BJ (cell line): ENCODE measurements around the gene NRIP2. TPM values are rescaled to one million over a fixed set of nuclear protein-coding genes. Genes with fewer than 3 reads are reported as not detected.

Experiments
- CTCF ChIA-PET: fragments of 350-600 bp; formaldehyde crosslinking; extraction: SDS; loops from one replicate; lab custom pipeline; 2021; ENCODE audit warnings: antibody characterized with exemption, inconsistent platforms; lab: Yijun Ruan, JAX
- POLR2A ChIA-PET: fragments of 300-600 bp; sonication (Branson Sonifier 250); formaldehyde crosslinking; extraction: SDS; loops from one replicate; lab custom pipeline; 2021; ENCODE audit warnings: antibody characterized with exemption; lab: Charles Lee
- DNase-seq: peaks from one replicate; pipeline ENCODE4 v3.0.0-alpha.2; 2011; ENCODE audit warnings: low read depth
- H3K27me3 ChIP-seq: 2 replicates; pipeline ENCODE4 v1.6.0; 2011; ENCODE audit warnings: low read length; ENCODE audit not compliant: control insufficient read depth, insufficient read depth
- H3K36me3 ChIP-seq: 2 replicates; pipeline ENCODE4 v1.5.1; 2011; ENCODE audit warnings: low read length; ENCODE audit not compliant: control insufficient read depth, insufficient read depth
- H3K4me3 ChIP-seq: 2 replicates; pipeline ENCODE4 v1.5.1; 2011; ENCODE audit warnings: low read depth, mild to moderate bottlenecking, control low read depth, low read length
- polyA plus RNA-seq: library from polyadenylated mRNA; depleted of rRNA; stranded (reverse); fragments of >200 nt; gene quantifications from 2 replicates; pipeline ENCODE4 v1.2.3, GENCODE V29; 2011
- TF ChIP-seq, protein P1 (sequence below): IDR thresholded peaks from 2 replicates; pipeline ENCODE4 v1.5.1; 2011; ENCODE audit warnings: low read depth, mild to moderate bottlenecking, control low read depth, inconsistent platforms, low read length, moderate library complexity; ENCODE audit not compliant: insufficient read depth

NRIP2 gene
- polyA plus RNA-seq, 1 experiment = not detected

DNA sequence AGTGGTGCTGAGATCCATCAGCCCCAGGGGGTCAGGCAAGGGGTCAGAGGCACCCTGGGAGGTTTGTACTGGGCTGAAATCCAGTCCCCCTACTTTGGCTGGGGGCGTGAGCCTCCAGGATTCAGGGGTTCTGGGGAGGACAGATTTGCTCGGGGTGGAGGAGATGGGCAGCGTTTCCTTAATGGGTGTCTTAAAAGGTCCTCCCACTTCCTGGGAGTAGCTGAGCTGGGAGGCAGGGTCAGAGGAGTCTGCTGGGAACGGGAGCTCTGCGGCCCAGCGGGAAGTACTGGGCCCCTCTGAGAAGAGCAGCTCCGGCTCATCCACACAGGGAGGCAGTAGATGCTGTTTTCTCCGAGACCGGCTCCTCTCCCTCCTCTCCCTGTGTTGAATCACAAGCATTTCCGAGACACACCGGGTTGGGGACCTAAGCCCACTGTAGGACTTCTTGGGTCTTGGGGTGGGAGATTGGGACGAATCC, 24.1 kb upstream of the NRIP2 start:
- CTCF ChIA-PET = interaction anchor here (1.3 to 1.5 kb wide), 2 partner anchors 175 to 183 kb away, joined by 3 to 4 read pairs; no protein-coding TSS in a partner anchor
- TF ChIP-seq, protein P1, sequence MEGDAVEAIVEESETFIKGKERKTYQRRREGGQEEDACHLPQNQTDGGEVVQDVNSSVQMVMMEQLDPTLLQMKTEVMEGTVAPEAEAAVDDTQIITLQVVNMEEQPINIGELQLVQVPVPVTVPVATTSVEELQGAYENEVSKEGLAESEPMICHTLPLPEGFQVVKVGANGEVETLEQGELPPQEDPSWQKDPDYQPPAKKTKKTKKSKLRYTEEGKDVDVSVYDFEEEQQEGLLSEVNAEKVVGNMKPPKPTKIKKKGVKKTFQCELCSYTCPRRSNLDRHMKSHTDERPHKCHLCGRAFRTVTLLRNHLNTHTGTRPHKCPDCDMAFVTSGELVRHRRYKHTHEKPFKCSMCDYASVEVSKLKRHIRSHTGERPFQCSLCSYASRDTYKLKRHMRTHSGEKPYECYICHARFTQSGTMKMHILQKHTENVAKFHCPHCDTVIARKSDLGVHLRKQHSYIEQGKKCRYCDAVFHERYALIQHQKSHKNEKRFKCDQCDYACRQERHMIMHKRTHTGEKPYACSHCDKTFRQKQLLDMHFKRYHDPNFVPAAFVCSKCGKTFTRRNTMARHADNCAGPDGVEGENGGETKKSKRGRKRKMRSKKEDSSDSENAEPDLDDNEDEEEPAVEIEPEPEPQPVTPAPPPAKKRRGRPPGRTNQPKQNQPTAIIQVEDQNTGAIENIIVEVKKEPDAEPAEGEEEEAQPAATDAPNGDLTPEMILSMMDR = no peak
- POLR2A ChIA-PET = no interaction called here
- Histone ChIP-seq H3K4me3 (no peak overlapping the region), H3K36me3 (peaks cover 6% of the 10 kb centered on the region; the same call in 1 of the 2 replicates), H3K27me3 (no peaks in the 10 kb centered on the region)
- DNase-seq = no peak

DNA sequence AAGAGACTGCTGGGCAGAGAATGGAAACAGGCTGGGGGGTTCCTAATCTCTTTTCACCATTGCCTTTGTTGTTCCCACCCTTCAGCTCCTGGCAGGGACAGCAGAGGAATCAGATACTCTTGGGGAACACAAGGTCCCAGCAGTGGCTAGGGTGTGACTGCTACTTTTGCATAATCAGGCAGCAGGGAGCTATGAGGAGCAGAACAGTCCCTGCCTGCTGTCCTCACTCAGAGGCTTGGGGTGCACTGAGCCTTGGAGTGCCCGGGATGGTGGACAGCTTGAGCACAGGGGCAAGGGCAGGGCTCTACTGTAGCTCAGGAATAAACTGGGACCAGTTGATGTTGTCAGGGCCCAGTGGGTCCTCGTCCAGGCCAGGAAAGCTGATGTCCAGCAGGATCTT, 23.5 kb upstream of the NRIP2 start:
- ChIA-PET CTCF (interaction anchor here (1.3 to 1.5 kb wide), 2 partner anchors 176 to 183 kb away, joined by 3 to 4 read pairs; no protein-coding TSS in a partner anchor), POLR2A (no interaction called here)
- H3K36me3 ChIP-seq = peaks cover 6% of the 10 kb centered on the region; the same call in 1 of the 2 replicates
- no peak for DNase-seq
- no peak overlapping the region for H3K4me3 ChIP-seq
- H3K27me3 ChIP-seq = no peaks in the 10 kb centered on the region
- TF ChIP-seq, protein P1 = no peak

DNA sequence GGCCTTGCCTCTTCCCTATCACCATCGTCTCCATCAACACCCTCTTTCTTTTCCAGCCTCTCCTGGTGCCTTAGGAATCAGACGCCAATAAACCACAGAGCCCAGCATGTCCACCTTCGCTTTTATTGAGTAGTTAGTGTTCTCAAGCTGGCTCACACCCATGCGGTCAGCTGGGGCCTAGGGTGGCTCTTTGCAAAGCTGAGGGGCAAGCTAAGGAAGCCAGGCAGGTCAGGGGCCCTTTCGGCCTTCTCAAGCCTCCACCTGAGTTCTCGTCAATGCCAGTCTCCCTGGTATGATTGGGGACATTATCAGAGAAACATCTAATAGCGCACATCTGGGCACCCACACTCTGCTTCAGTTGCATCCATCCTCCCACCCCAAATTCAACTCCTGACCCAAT, 22.7 kb upstream of the NRIP2 start:
- H3K36me3 ChIP-seq = peaks cover 6% of the 10 kb centered on the region; the same call in 1 of the 2 replicates
- TF ChIP-seq, protein P1 = no peak
- ChIA-PET CTCF (interaction anchor here (0.9 to 4.7 kb wide), 4 partner anchors 12 to 184 kb away, joined by 3 to 27 read pairs (median 4); no protein-coding TSS in a partner anchor), POLR2A (no interaction called here)
- no peak overlapping the region for H3K4me3 ChIP-seq
- H3K27me3 ChIP-seq = no peaks in the 10 kb centered on the region
- DNase-seq = no peak

DNA sequence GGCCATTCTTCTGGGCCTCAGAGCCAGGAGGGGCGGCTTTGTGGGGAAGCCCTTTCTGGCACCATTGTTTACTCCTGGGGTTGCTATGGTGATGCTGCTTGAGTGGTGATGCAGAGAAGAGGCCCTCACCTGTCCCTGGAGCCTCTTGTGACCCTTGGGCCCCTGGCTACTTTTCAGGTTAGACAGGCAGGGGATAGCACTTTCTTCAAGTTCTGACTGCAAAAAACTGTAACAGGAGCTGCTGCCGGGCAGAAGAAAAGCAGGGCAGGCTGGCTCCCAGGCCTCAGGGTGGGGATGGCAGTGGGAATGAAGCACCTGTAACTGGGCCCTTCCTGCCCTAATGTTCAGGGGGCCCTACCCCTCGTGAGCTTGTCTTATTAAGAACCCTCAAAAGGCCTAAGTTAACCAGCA, 22.2 kb upstream of the NRIP2 start, which contains the start of gene TEX52:
TSS of gene TEX52 (minus strand) at position 19 of the 411 bp plus-strand sequence. CDS start at position 6, 13 bp downstream.
- H3K27me3 ChIP-seq = no peaks in the 10 kb centered on the region
- CTCF ChIA-PET = interaction anchor here (0.9 to 4.7 kb wide), 4 partner anchors 9 to 177 kb away, joined by 3 to 27 read pairs (median 5); no protein-coding TSS in a partner anchor
- H3K4me3 ChIP-seq = no peak within 1 kb of the TSS
- POLR2A ChIA-PET = no interaction called here
- no peak for DNase-seq
- TF ChIP-seq, protein P1 = no peak
- peaks cover 6% of the 10 kb centered on the region; the same call in 1 of the 2 replicates for H3K36me3 ChIP-seq

DNA sequence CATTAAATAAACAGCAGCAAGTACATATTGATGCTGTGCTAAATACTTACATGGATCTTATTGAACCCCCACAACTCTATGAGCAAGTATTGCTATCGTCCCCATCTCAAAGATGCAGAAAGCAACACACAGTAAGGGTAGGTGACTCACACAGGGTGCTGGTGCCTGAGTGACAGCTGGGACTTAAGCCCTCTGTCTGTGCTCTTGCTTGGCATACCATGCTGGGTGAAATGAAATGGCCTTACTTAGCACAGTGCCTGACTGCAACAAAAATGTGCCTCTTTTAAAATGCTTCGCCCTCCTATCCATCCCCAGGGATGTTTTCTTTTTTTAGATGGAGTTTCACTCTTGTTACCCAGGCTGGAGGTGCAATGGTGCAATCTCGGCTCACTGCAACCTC, 21.2 kb upstream of the NRIP2 start:
- H3K36me3 ChIP-seq = peaks cover 6% of the 10 kb centered on the region; the same call in 1 of the 2 replicates
- no peak for DNase-seq
- H3K27me3 ChIP-seq = no peaks in the 10 kb centered on the region
- H3K4me3 ChIP-seq = no peak overlapping the region
- ChIA-PET CTCF (interaction anchor here (1.1 to 4.7 kb wide), 3 partner anchors 10 to 178 kb away, joined by 3 to 27 read pairs (median 6); no protein-coding TSS in a partner anchor), POLR2A (no interaction called here)
- TF ChIP-seq, protein P1 = no peak
